AG08395 (cell line): ENCODE results near the gene HDHD2.

Experiments
- DNase-seq: peaks from one replicate; pipeline ENCODE4 v3.0.0; 2012; ENCODE audit warnings: mixed read lengths, low spot score

Gene HDHD2

DNA sequence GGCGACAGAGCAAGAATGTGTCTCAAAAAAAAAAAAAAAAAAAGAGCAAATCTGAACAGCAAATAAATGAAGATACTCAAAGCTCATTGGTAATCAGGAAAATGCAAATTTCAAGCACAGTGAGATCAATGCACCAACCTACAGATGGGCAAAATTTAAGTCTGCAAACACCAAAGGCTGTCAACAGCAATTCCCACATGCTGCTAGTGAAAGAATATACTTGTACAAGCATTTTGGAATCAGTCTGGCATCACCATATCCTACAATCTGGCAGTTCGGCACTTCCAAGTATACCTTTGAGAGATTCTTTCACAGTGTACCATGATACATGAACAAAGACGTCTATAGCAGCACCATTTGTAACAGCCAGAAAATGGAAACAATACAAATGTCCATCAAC is 4.1 kb downstream of the HDHD2 start:
- no peak for DNase-seq

DNA sequence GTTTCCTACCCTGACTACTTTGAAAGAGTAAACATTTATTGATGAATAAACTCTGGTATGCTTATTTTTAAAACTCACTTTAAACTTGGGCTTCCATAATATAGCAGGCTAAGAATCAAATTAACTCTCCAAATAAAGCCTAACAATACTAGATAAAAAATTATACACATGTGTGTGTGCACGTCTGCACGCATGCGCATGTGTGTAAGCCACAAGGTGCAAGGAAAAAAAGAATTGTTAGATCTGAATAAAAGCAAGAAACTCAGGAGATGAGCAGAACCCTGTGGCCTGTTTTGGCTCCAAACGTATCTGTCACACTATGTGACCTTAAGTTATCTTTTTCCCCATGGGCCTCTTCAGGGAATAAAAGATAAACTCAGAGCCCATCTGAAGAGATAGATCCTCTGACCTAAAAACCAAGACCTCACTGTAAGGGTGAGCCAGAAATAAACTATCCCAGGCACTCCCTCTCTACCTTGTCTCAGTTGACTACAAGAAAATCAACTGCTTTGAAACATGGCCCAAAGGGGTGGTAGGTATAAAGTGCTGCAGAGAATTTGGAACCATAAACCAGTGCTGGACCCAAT is 6.3 kb downstream of the HDHD2 start:
- DNase-seq = no peak

DNA sequence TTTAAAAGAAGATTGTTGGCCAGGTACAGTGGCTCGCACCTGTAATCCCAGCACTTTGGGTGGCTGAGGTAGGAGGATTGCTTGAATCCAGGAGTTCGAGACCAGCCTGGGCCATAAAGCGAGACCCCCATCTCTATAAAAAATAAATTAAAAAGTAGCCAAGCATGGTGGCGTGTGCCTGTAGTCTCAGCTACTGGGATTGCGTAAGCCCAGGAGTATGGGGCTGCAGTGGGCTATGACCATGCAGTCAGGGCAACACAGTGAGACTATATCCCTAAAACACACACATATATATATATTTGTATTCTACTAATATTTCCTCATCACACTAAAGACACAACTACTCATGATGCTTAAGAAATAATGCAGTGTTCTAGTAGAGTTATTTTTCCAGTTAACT is 7.1 kb downstream of the HDHD2 start:
- no peak for DNase-seq

DNA sequence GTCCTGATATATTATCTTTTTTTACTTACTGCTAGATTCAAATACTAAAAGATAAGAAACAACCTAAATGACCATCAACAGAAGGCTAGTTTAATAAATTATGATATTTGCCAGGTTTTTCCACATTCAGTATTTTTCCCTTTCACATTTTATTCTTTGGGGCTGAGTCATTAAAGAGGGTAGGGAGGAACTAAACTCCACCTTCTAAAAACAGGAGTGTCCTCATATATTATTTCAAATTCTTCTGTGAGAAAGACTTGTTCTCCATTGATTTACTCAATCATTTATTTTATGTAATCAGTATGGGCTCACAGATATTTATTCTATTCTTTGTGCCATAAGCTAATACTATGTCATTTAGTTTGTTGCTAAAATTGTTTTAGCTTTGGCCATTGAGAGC is 9.0 kb downstream of the HDHD2 start:
- DNase-seq = no peak

DNA sequence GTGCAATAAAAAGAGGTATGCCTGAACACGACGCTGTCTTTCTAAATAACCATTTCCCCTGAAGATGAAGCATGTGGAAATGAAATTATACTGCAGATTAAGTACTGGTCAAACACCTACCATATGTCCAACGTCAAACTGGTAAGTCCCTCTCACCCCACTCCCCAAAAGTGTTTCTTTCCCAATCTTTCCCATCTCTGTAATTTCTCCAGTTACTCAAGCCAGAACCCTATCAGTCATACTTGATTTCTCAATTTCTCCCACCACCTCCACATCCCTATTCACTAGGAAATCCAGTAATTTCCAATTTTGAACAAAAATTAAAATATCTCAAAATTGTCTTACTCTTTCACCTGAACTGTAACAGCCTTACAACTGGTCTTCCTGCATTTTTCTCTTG is 29.2 kb downstream of the HDHD2 start:
- DNase-seq = no peak

DNA sequence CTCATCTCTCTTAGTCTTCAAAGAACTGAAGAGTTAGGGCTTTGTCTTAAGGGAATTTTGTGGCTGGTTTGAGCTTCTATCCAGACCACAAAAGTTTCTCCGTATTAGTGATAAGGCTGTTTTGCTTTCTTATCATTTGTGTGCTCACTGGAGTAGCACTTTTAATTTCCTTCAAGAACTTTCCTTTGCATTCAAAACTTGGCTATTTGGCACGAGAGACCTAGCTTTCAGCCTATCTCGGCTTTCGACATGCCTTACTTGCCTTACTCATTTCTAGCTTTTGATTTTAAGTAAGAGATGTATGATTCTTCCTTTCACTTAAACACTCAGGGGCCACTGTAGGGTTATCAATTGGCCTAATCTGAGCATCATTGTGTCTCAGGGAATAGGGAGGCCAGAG is 29.9 kb downstream of the HDHD2 start:
- DNase-seq = no peak

DNA sequence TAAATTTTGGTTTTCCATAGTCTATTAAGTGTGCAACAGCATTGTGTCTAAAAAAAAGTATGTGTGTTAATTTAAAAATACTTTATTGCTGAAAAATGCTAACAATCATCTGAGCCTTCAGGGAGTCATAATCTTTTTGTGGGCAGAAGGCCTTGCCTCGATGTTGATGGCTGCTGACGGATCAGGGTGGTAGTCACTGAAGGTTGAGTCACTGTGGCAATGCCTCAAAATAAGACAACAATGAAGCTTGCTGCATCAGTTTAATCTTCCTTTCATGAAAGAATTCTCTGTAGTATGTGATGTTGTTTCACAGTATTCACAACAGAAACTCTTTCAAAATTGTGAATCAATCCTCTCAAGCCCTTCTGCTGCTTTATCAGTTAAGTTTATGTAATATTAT is 31.3 kb downstream of the HDHD2 start:
- DNase-seq = peak; percentile 47

DNA sequence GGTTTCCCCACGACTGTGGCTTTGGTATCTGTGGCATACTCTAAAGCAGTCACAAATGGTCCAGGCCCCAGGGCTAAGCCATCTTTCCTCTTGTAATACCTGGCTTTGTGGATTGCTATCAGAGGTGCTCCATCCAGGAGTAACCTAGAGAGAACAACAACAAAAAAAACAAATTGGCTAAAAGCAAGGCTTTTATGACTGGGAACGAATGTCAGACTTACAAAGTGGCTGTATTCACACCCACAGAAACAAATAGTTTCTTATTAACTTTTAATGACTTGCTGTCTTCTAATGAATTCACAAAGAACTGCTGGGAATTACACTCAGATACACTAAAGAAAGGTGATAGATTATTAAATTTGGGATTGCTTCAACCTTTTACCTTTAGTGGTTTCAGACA is 35.1 kb downstream of the HDHD2 start:
- no peak for DNase-seq

DNA sequence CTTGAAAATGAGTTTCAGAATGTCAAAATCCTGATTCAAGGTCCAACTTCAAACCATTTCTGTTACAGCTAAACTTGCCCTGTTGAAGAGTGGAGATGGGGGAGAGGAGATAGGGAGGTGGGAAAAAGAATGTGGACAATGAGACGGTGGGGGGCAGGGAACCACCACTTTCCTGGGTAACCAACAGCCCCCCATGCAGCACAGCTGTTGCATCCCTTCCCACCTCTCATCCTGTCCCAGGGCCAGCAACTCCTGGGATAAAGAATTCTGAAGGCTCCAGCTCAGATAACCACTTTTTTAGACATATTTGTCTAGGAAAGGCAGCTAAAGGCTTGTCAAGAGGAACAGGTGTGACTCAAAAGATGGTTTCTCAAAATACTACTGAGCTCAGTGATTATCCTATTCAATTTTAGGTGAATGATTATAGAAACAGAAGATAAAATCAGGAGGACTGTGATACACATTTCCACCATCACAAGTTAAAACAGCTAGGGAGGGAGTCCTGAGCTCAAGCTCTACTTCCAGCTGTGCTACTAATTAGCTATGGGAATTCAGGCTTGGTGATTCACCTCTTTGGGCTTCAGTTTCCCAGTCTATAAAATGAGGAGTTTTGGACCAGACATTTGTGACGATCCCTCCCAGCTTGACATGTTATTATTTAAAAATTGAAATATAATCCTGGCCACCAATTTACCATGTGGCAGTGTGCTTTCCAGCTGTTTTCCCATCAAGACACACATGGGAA is 36.3 kb downstream of the HDHD2 start:
- DNase-seq = peak; percentile 70

DNA sequence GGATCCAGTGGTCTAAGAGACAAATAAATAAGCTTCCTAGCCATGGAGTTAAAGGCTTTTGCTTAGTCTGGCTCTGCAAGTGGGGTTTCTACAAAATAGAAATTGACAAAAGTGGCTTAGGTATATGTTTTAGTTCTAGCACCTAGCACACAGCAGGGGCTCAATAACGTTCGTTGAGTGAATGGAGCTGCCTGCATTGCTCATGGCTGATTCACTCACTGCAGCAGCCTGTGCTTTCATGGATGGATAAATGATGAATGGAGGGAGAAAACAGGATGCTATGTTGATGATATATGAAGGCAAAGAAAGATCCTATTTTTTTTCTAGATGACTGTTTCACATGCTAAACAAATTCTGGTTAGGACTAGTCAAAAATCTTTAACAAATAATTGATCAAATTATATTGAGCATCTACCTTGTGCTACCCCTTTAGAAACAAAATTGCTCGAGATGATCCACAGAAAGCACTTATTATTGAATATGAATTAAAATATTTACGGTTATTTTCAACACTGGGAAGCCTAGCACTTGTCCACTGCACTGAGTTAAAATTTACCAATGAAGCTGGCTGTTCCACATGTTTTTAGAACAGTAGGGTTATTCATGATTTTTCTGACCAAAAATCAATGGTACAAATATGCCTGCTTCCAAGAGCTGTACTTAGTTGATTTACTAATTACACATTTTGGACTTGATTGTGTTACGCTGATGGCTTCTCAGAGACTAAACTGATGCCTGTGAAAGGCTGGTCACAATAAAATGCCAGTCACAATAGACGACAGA is 39.6 kb downstream of the HDHD2 start:
- DNase-seq = no peak

DNA sequence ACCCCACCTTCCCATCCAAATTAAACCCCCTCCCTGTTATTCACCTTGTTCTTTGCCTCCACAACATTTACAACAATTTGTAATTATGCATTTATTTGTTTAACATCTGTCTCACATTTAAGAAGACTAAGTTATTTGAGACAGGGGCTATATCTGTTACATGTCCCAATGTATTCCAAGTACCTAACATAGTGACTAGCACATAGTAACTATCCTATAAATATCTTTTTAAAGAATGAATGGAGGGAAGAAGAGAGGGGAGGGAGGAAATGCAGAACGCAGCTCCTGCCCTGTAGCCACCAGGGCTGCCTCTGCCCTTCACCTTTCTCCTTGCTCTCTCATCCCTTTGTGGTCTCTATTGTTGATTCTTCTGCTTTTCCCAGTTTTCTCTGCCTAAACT is 40.6 kb downstream of the HDHD2 start:
- no peak for DNase-seq

DNA sequence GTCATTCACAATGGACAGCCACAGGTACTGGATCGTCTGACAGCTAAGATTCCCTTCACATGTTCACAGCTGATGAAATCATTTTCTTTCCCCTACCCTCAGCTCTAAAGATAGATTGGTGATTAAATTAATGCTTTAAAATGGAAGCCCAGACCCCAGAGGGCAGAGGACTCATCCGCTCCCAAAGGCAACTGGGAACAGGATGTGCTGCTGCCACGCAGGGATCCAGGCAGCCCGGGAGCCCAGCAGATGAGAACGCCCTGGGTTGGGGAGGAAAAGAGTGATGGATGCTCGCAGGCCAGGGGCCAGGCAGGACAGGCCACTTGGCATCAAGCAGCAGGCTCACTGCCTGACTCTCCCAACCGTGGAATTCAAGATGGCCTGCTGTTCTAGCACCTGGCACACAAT is 41.3 kb downstream of the HDHD2 start:
- no peak for DNase-seq

DNA sequence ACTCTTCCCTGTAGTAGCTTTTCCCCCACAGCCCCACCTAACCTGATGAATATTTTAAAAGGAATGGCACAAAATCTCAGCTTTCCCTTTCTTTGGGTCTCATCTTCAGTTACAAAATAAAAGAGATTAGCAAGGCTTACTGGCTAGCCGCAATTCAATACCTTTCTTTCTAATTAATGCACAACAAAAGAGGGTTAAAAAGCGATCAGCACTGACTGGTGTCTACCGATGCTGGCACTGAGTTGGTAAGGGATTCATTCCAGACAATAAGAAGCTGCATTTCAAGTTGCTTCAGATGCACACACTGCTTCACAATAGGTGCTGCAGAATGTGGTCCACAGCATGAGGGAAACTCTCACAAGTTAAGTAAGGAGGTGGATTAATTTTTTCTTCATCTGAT is 41.9 kb downstream of the HDHD2 start:
- no peak for DNase-seq

DNA sequence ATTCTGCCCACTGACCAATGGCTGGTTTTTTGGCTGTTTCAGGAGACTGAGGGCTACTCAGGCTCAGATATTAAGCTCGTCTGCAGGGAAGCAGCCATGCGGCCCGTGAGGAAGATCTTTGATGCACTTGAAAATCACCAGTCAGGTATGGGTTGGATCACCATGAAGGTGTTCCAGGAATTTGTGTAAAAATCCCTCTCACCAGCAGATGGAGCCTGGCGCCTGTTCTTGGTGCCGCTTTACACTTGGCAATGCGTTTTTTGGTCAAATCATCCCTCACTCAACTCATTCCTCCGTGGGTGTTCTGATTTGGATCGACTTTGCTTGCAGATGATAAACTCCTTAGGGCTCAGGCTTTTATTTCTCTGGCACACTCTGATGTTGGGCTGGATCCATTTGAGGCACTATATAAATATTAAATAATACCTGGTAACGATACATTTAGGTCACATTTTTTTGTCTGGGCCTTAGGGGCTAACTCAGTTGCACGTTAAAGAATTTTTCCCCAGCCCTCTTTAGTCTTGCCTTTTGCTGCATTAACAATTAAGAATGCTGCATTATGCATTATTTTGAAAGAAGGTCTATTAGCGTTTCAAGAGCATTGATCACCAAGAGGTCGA is 50.0 kb downstream of the HDHD2 start:
- peak; percentile 72 for DNase-seq

DNA sequence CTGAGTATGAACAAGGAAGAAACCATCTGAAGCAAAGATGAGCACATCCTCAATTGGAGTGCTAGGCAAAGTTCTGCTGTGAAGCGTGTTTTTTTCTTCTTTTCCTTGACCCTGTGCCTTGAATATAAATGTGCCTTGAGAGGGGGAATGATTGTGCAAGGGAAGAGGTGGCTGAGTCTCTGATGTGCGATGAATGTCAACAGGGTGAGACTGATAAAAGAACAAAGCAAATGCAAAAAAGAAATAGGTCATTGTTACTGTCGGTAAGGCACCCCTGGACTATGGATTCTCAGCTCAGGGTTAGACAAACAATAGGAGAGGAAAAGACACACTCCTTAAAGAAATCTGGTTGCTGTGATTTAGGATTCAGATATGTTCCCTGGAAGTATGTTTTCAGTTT is 54.5 kb downstream of the HDHD2 start:
- no peak for DNase-seq

DNA sequence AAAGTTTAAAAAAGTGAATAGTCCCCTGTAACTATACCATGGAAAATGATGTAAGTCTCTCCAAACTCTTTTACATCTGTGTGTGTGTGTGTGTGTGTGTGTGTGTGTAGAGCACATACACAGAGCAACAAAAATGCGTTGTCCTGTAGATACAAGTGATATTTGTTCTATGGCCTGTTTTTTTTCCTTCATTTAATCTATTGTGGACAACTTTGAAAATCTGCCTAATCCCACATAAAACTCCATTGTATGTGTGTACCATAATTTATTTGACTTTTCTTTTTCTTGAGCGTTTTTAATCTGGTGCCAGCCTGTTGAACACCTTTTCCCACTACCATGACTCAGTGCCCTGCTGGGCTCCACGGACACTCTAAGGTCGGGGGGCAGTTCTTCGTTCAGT is 62.6 kb downstream of the HDHD2 start:
- DNase-seq = no peak

DNA sequence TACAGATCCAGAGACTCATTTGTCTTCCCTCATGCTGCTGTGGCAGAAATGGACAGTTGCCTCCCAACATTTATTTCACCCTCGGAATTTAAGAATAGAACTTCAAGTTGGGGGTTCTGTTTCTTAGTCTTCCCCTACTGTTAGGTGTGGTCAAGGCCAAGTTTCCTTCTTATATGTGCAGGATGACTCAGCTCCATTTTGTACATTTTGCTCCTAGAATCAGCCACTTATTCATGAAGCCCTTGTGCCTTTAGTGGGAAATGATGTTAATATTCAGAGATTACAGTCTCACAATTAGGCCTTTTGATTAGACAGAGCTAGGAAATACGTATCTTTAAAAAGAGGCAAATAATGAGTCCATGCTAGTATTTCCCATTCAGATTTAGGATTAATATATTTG is 68.7 kb downstream of the HDHD2 start:
- no peak for DNase-seq

DNA sequence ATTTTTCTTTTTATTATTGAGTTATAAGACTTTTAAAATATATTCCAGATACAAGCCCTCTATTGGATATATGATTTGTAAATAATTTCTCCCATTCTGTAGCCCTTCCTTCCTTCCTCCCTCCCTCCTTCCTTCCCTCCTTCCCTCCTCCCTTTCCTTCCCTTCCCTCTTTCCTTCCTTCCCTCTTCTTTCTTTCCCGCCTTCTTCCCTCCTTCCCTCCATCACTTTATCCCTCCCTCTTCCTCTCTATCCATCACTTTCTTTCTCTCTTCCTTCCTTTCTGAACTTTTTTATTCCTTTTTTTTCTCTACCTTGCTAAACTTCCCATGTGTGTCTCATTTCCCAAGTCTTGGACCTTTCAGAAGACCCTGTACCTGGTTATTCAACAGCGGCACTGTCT is 69.4 kb downstream of the HDHD2 start:
- DNase-seq = no peak

DNA sequence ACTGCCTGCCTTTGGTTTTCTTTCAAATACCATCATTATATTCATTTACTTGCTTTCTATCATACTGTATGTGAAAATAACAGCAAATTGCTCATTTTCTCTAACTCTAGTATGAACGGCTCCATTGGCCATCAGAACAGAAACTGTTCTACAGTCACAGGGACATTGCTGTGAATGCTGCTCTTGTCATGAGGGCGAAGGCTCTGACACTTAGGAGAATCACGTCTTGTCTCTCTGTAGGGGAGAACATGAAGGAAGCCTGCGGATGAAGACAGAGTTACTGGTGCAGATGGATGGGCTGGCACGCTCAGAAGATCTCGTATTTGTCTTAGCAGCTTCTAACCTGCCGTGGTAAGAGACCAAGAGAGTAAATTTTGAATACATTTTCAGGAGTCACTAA is 73.2 kb downstream of the HDHD2 start:
- DNase-seq = no peak

DNA sequence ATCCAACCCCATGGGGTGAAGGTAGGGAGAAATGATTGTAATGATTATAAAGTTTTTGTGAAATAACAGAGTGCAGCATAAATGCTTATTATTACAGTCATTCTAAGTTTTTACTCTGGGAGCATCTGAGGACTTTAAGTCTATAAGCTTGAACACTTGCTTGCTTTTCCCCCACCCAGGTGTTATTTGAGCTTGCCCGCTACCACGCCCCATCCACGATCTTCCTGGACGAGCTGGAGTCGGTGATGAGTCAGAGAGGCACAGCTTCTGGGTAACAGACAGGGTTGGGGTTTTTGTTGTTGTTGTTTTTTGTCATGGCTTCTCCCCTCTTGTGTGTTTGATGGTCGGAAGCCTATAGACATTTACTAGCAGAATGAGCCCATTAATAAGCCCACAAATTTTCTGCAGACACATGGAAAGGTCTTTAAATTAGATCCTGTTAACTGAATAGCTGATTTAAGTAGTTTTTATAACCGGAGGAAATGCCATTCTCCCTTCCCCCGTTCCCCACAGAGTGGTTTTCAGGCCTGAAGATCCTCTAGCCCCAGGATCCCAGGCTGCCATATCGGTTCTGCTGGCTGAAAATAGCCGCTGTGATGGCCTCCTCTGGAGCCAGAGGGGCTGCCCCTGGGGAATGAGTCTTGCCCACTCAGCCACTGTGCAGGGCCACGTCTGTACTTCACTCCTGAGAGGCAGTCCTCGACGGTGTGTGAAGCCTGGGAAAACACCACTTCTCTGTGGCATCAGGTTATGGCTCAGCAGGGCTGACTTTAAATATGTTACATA is 75.0 kb downstream of the HDHD2 start:
- peak; percentile 5 for DNase-seq

DNA sequence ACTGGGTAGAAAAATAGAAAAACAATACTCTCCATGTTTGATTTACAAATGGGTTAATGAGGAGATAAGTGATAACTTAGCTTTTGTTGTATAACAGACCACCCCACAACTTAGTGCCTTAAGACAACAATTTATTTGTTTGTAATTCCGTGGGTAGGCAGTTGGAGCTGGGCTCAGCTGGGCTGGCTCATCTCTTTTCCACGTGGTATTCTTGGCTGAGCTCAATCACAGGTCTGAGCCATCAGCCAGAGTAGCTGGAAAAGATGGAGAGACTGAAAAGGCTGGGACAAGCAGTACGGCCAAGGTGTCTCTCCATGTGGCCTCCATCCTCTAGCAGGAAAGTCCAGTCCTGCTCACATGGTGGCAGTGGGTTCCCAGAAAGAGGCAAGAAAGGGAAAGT is 82.7 kb downstream of the HDHD2 start:
- DNase-seq = no peak

DNA sequence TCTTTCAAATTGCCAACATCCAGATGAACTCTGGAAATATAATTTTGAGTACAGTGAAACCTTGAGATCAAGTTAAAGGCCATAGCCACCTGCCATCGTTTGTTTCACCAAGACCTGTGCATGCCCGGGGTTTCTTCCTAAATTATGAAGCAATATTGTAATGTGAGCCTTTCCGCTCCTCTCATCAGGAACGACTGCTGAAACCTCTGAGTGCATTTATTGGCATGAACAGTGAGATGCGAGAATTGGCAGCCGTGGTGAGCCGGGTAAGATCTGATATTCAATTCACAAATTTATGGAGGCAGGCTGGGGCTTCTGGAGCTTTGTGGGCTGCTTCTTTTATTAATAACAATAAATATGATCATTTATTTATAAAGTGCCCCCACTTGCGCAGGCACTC is 87.2 kb downstream of the HDHD2 start:
- DNase-seq = no peak
